GM20431 (cell line): ENCODE data around the gene ACAA1.

ENCODE experiments used
- in situ Hi-C: fragments of 300-500 bp; cut with MseI, MboI; formaldehyde crosslinking; loops from one replicate; pipeline ENCODE4 v1.15.0; 2020; ENCODE audit warnings: low sequenced_read_pairs; ENCODE audit not compliant: unreplicated experiment

The ACAA1 gene

DNA sequence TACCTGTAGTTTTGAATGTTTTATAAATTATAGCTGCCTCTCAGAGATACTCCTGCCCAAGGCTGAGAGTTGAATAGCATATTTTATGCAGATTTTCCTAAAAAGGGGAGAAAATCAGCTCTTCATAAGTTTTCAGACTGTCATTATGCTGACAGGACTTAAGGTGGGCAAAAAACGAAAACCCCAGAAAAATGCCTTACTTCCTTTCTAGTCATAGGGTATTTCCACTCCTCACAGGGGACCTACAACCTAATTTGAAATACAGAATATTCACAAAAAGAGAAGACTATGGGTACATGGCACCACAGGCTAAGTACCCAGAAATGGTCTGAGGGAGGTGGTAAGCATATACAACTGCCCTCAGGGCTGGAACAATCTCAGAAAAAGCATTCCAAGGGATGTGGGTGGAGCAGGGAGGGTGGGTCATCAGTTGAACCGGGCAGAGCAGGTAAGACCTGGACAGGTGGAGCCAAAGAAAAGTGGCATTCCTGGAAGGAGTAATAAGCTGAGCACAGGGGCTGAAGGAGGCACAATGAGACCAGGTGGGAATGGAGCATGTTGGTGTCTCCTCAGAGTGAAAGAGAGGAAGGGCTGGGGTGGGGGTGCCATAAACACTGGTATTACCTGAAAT is 17.8 kb upstream of the ACAA1 start:
- in situ Hi-C loops: no loop called here

DNA sequence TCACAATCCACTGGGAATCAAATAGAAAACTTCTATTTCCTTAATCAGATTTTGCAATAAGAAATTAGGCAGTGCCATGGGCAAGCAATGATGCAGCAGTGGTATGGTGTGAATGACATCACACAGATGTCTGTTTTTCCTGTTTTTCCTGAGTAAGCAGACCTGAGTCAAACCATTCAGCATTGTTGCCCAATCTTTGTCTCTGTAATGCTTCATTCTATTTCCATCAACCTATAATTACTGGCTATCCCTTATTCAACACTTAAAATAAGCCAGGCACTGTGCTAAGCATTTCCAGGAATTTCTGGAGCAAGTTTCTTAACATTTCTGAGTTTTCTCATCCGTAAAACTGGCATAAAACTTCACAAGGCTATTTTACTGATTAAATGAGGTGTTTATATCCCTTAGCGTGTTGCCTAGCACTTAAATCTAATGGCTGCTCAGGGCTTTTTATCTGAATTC is 17.1 kb upstream of the ACAA1 start:
- in situ Hi-C loops: no loop called here

DNA sequence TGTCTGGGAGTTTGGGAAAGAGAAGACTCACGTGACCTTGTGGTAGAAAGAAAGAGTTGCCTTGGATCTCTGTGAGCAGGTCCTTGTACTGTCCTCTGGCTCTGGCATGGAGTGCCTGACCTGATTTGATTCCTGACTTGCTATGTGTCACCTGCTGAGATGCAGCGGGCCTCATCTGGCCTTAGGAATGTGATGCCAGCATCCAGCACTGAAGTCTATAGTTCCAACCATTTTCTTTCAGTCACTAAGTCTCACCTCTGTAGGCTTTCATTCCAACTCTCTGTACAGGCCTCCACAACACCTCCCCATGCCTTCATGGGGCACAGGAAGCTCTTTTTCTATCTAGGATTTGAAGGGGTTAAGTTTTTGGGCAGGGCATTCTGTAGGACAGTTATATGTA is 16.3 kb upstream of the ACAA1 start:
- in situ Hi-C loops: no loop called here

DNA sequence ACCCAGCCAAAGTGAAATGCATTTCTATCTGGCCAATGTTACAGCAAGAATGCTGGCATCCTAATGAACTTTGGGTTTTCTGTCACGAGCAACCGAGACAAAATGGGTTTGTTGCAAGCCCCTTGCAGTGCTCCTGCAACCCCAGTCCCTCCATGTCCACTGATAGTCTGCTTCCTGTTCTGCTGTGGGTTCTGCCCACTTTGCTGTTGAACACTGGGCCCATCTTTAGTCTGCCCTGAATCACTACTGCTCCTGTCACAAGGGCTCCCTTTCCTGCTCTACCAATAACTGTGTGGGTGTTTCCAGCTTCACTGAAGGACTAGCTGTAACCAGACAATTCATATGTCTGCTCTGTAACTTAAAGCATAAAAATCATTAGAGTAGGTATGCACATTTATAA is 15.7 kb upstream of the ACAA1 start:
- in situ Hi-C loops: no loop called here

DNA sequence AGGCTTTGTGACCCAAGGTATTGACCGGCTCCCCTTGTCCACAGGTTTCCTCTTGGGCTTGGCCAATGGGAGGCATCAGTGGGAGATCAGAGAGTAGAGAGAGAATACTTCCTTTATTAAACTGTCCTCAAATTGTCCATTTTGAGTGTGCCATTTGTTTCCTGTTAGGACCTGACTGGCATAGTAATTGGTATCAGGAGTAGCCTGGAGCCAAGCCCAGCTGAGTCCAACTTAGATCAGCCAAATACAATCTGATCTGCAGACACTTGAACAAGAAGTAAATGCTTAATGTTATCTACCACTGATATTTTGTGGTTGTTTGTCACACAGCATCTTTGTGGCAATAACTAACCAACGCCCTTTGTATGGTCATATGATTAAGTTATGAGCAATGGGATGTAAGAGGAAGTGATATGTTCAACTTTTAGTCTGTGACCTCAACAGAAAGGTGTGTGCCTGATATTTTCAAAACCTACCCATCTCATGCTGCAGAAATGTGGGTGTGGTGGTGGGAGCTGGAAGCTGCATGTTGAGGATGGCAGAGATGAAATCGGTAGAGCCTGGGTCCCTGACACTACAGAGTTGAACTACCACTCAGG is 14.8 kb upstream of the ACAA1 start:
- in situ Hi-C loops: no loop called here

DNA sequence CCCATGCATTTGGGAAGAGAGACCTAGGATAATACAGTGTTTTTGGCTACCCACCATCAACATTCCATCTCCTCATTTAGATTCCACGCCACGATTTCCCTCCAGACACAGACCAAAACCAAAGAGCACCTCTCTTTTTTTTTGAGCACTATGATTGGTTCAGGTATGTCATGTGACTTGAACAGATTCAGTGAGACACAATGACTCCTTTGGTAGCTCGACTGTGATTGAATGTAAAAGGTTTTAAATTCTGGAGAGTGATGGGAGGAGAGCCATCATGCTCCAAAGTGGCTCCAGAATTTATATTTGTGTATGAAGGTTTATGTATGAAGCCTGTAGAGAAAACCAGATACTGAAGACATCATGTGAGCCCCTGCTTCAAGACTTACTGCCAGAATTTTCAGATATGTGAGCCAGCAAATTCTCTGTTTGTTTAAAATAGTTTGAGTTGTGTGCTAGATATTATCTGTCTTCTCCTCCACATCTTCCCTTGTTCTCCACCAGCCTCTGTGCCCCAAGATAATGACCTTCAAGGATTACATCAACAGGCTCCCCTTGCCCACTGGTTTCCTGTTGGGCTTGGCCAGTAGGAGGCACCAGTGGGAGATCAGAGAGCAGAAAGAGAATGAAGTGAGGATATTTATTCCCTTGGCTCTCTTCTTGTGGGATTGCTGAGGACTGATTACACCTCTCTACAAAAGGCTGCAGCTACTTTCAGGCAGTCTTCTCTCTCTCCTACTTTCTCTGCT is 14.0 kb upstream of the ACAA1 start:
- in situ Hi-C loops: no loop called here

DNA sequence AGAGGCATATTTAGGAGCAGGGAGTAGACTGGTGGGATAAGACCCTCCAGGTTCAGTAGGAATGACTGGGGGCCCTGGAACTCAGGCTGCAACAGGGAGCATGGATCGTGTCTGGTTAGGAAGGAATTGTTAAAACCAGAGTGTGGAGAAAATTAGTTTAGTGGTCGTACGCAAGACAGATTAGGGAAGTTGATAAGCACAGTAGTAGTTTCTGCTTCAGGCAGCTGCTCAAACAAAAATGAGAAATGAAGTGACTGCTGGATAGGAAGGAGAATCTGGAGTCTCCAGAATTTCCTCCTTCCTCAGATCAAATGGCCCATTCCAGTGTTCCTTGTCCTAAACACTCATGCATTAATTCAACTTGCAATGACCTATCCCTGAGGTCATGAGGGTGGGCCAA is 12.8 kb upstream of the ACAA1 start:
- in situ Hi-C loops: loop anchor here (25.0 kb wide), 1 partner anchor 338 kb away; the partner anchor contains the start of gene EXOG

DNA sequence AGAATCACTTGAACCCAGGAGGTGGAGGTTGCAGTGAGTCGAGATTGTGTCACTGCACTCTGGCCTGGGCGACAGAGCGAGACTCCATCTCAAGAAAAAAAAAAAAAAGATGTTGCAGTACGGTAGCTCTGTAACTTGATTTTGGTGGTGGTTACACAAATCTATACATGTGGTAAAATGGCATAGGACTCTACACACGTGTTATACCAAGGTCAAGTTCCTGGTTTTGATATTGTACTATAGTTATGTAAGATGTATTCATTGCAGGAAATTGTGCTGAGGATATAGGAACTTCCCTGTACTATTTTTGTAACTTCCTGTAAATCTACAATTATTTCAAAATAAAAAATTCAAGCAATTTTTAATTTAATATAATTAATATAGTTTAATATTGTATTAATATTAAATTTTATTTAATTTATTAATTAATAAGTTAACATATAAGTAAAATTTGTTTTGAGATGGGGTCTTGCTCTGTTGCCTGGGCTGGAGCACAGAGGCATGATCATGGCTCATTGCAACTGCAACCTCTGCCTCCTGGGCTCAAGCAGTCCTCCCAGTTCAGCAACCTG is 11.5 kb upstream of the ACAA1 start:
- in situ Hi-C loops: loop anchor here (25.0 kb wide), 1 partner anchor 339 kb away; the partner anchor contains the start of gene EXOG

DNA sequence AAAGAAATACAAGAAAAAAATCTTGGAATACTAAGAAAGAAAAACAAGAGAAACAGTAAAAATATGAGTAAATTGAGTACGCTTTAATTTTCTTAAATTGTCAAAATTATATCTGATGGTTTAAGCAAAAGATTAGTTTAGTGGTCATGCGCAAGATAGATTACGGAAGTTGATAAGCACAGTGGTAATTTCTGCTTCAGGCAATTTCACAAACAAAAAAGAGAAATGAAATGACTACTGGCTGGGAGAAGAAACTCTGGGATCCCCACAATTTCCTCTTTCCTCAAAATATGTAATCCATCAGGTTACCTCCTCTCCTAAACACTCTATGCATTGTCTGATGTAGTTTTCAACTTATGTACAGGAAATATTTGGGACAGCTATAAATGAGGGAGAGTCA is 10.5 kb upstream of the ACAA1 start:
- in situ Hi-C loops: loop anchor here (25.0 kb wide), 1 partner anchor 340 kb away; the partner anchor contains the start of gene EXOG

DNA sequence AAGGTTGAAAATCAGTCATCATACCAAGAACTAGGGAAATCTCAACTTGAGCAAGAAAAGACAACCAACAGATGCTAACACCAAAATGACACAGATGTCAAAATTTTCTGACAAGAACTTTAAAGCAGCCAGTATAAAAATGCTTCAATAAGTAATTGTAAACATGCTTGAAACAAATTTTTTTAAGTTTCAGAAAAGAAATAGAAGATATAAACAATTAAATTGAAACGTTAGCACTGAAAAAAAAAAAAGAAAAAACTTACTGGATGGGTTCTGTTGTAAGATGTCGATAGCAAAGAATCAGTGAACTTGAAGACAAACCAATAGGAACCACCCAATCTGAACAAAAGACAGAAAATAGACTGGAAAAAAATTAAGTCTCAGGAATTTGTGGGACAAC is 9.6 kb upstream of the ACAA1 start:
- in situ Hi-C loops: loop anchor here (25.0 kb wide), 1 partner anchor 341 kb away; the partner anchor contains the start of gene EXOG

DNA sequence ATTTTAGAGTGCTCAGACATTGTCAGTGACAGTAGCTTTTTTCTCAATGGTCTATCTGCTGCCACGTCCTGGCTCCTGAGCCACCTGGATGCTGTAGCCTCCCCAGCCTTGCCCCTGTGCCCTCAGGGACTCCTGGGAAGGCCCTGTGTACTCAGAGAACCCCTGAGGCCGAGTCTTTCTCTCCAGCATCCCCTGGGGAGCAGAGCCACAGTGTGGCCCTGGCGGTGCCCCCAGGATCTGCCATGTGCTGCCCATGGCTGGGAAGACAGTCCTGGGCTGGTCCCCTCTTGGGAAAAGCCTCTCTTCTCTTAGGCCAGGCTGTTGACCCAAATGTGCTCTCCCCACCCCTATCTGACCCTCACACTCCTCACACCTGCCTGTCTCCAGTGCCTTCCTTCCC is 6.6 kb upstream of the ACAA1 start:
- in situ Hi-C loops: loop anchor here (25.0 kb wide), 1 partner anchor 344 kb away; the partner anchor contains the start of gene EXOG

DNA sequence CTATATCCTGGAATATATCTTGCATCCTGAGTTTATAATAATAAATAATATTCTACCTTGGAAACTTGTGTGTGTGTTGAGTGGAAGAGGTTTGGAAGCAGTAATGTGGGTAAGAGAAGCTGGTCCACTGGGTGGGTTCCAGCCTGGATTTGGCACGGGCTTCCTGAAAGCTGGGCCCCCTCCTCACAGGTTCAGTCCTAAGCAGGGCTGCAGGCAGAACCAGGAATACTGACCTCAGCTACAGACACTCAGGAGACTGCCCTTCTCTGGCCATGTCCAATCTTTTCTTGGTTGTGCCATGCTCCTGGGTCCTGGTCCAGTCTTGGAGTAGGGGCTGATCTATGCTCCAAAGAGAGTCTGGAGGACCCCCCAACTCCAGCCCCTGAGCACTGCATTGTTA is 6.0 kb upstream of the ACAA1 start:
- in situ Hi-C loops: loop anchor here (25.0 kb wide), 1 partner anchor 344 kb away; the partner anchor contains the start of gene EXOG

DNA sequence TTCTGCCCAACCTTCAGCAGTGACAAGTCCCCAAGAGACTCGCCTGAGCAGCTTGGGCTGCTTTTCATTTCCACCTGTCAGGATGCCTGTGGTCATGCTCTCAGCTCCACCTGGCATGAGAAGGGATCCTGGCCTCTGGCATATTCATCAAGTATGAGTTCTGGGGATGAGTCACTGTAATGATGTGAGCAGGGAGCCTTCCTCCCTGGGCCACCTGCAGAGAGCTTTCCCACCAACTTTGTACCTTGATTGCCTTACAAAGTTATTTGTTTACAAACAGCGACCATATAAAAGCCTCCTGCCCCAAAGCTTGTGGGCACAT is 5.0 kb upstream of the ACAA1 start:
- in situ Hi-C loops: loop anchor here (25.0 kb wide), 1 partner anchor 345 kb away; the partner anchor contains the start of gene EXOG

DNA sequence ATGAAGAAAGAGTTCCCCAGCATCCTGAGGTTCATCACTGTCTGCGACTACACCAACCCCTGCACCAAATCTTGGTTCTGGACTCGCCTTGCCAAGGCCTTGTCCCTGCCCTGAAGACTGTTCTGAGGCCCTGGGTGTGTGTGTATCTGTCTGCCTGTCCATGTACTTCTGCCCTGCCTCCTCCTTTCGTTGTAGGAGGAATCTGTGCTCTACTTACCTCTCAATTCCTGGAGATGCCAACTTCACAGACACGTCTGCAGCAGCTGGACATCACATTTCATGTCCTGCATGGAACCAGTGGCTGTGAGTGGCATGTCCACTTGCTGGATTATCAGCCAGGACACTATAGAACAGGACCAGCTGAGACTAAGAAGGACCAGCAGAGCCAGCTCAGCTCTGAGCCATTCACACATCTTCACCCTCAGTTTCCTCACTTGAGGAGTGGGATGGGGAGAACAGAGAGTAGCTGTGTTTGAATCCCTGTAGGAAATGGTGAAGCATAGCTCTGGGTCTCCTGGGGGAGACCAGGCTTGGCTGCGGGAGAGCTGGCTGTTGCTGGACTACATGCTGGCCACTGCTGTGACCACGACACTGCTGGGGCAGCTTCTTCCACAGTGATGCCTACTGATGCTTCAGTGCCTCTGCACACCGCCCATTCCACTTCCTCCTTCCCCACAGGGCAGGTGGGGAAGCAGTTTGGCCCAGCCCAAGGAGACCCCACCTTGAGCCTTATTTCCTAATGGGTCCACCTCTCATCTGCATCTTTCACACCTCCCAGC is 4.4 kb upstream of the ACAA1 start:
- in situ Hi-C loops: loop anchor here (25.0 kb wide), 1 partner anchor 346 kb away; the partner anchor contains the start of gene EXOG

DNA sequence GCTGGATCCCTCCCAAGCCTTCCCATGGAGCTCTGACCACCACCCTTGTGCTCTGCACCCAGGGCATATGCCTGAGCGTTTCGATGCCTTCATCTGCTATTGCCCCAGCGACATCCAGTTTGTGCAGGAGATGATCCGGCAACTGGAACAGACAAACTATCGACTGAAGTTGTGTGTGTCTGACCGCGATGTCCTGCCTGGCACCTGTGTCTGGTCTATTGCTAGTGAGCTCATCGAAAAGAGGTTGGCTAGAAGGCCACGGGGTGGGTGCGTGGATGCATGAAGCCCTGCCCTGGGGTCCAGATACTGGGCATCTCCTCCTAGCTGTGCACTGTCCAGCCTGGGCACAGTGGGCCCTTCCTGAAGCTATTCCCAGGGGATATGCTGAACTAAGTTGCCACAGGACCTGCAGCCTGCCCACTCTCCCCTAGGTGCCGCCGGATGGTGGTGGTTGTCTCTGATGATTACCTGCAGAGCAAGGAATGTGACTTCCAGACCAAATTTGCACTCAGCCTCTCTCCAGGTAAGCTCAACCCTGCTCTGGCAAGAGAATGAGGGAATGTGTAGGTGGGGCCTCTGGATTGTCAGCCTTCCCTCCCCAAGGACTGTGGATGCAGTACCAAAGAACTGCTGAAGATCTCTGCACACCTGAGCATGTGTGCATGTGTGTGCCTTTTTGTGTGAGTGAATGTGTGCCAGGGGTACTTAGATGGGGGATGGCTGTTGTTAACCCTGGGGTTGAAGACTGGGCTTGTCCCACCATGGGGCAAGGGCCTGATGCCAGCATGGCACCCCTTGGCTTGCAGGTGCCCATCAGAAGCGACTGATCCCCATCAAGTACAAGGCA is 3.6 kb upstream of the ACAA1 start:
- in situ Hi-C loops: loop anchor here (25.0 kb wide), 1 partner anchor 347 kb away; the partner anchor contains the start of gene EXOG

DNA sequence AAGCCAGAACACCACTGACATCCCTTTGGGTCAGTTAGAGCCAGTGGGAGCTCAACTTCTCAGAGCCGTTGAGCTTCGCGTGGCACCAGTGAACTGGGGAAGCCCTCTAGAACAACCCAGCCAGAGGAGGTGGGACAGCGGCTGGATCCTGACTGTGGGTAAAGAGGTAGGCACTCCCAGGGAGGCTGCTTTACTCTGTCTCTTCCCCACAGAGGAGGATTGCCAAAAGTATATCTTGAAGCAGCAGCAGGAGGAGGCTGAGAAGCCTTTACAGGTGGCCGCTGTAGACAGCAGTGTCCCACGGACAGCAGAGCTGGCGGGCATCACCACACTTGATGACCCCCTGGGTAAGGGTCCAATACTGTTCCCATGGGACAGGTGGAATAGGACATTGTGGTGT is 2.7 kb upstream of the ACAA1 start:
- in situ Hi-C loops: loop anchor here (25.0 kb wide), 1 partner anchor 348 kb away; the partner anchor contains the start of gene EXOG

DNA sequence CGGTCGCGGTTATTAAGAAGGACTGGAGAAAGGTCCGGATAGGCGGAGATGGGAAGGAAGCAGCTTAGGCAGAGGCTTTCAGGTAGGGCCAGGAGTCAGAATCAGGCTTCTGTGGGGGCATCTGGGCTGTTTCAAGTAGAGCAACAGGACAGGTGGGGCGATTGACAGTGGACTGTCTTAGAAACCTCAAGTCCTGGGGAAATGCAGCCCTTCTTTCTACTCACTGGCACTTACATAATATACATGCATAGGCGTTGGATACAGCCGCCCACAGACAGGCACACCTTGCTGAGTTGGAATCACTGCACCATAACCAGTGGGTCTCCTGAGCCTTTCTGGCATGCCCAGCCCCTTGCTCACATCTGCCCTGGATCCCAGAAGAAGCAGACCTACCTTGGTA is 2.3 kb upstream of the ACAA1 start:
- in situ Hi-C loops: loop anchor here (25.0 kb wide), 1 partner anchor 348 kb away; the partner anchor contains the start of gene EXOG

DNA sequence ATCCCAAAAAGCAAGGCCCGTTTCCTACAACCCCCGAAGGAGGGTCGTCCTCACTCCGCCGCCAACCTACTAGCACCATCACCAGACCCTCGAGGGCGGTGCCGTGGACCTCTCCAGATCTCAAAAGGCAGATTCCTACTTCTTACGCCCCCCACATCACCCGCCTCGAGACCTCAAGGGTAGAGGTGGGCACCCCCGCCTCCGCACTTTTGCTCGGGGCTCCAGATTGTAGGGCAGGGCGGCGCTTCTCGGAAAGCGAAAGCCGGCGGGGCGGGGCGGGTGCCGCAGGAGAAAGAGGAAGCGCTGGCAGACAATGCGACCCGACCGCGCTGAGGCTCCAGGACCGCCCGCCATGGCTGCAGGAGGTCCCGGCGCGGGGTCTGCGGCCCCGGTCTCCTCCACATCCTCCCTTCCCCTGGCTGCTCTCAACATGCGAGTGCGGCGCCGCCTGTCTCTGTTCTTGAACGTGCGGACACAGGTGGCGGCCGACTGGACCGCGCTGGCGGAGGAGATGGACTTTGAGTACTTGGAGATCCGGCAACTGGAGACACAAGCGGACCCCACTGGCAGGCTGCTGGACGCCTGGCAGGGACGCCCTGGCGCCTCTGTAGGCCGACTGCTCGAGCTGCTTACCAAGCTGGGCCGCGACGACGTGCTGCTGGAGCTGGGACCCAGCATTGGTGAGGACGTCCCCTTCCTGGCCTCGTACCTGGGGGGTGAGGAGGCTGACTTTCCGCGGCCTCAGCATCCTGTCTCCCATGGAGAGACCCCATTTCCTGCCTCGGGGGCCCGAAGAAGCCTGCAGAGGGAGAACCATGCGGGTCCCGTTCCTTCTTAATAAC is 1.6 kb upstream of the ACAA1 start, which contains the start of gene MYD88:
TSS of gene MYD88 (plus strand) at position 313 of the 842 bp plus-strand sequence. CDS start at position 353, 40 bp downstream.
- in situ Hi-C loops: loop anchor here (25.0 kb wide), 1 partner anchor 349 kb away; the partner anchor contains the start of gene EXOG
